GM18907 (cell line): ENCODE measurements around the gene FAM228B.
"Not testable (repeated sequence)": the region's sequence is repeated elsewhere in the genome, so short reads cannot be mapped to it uniquely, and the experiment has no call there.

ENCODE experiments used
- ATAC-seq: cut with Tn5 transposase; IDR thresholded peaks from one replicate; pipeline ENCODE4 v1.9.1; 2021; ENCODE audit warnings: mild to moderate bottlenecking, moderate library complexity; ENCODE audit not compliant: unreplicated experiment

The FAM228B gene

DNA sequence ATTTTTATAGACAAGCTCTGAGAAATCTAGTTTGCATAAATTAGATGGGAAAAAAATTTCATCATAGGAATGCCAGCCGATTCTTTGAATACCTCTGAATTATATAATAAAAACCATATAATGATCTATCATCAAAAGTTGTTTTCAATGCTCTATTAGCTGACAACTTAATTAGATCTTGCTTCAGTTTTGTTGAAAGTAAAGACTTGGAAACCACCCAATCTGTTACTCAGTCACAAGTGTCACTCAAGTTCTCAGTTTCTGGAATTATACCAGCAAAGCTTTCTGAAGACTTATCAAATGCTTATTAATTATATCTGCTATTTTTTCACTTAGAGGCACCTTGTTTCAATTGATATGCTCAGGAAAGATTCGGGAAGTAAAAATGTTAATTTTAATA is 21.3 kb upstream of the FAM228B start:
- ATAC-seq: no peak

DNA sequence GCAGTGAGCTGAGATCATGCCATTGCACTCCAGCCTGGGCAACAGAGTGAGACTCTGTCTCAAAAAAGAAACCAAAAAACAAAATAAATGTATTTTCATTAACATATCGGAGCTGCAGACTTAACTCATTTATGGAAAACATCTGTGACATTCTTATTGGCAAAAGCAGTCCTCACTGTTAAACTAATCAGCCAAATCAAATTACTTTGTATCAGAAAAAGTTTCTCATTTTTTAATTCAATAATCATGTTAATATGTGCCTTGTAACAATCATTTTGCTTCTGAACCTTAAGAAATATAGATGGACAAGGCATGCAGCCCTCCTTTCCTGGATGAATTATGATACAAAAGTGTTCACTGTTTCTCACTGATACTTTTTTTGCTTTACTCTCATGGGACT is 20.6 kb upstream of the FAM228B start:
- ATAC-seq: no peak

DNA sequence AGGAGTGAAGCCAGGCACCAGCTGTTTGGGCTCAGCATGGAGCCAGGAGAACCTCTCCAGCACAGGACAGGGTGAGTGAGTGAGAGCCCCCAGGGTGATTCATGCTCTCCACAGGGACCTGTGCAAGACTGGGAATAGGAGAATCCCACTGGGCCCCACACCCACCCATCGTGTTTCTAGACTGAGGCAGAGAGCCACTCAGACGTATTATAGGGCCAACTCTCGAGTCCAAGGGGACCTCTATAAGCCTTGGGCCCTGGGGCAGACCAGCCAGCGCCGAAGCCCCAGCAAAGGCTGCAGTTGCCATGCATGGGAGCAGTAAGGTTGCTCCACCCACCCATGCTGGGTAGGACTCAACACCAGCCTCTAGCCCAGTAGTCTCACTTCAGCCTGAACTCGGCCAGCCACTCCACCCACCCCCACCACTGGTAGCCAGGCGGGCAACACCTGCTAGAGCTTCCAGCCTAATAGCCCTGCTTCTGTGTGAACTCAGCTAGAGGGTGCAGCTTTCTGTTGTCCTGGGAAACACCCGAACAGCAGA is 19.1 kb upstream of the FAM228B start:
- no peak for ATAC-seq

DNA sequence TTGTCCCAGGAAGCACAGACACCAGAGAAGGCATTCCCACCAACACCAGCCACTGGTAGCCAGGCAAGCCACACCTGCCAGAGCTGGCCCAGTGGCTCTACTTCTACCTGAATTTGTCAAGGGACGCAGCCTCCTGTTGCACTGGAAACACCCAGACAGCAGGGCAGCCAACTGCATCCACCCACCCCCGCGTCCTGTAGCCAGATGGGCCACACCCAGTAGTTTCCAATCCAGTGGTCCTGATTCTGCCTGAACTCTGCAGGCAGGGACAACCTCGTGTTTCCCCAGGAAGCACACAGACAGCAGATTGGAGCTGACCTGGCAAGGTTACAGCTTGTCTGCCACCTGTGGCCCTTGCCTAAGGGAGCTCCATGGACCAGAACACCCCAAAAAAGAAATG is 18.4 kb upstream of the FAM228B start:
- no peak for ATAC-seq

DNA sequence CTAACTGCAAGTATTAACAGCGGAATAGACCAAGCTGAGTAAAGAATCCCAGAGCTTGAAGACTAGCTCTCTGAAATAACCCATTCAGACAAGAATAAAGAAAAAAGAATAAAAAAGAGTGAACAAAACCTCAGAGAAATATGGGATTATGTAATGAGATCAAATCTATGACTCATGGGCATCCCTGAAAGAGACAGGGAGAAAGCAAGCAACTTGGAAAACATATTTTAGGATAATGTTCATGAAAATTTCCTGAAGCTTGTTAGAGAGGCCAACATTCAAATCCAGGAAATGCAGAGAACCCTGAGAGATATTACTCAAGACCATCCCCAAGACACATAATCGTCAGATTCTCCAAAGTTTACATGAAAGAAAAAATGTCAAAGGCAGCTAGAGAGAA is 17.5 kb upstream of the FAM228B start:
- ATAC-seq: no peak

DNA sequence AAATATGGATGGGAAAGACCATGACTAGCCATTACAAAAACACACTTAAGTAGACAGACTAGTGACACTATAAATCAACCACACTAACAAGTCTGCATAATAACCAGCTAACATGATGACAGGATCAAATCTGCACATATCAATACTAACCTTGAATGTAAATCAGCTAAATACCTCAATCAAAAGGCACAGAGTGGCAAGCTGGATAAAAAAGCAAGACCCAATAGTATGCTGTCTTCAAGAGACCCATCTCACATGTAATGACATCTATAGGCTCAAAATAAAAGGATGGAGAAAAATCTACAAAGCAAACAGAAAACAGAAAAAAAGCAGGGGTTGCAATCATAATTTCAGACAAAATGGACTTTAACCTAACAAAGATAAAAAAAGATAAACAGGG is 16.5 kb upstream of the FAM228B start:
- ATAC-seq: no peak

DNA sequence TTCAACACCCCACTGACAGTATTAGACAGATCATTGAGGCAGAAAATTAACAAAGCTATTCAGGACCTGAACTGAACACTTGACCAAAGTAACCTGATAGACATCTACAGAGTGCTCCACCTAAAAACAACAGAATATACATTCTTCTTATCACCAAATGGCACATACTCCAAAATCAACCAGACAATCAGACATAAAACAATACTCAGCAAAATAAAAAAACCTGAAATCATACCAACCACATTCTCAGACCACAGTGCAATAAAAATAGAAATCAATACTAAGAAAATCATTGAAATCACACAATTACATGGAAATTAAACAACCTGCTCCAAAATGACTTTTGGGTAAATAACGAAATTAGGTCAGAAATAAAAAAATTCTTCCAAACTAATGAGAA is 15.9 kb upstream of the FAM228B start:
- ATAC-seq: no peak

DNA sequence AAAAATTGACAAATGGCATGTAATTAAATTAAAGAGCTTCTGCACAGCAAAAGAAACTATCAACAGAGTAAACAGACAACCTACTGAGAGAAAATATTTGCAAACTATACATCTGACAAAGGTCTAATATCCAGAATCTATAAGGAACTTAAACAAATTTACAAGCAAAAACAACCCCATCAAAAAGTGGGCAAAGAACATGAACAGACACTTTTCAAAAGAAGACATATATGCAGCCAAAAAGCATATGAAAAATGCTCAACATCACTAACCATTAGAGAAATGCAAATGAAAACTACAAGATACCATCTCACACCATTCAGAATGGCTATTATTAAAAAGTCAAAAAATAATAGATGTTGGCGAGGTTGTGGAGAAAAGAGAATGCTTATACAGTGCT is 13.8 kb upstream of the FAM228B start:
- not testable (repeated sequence) for ATAC-seq

DNA sequence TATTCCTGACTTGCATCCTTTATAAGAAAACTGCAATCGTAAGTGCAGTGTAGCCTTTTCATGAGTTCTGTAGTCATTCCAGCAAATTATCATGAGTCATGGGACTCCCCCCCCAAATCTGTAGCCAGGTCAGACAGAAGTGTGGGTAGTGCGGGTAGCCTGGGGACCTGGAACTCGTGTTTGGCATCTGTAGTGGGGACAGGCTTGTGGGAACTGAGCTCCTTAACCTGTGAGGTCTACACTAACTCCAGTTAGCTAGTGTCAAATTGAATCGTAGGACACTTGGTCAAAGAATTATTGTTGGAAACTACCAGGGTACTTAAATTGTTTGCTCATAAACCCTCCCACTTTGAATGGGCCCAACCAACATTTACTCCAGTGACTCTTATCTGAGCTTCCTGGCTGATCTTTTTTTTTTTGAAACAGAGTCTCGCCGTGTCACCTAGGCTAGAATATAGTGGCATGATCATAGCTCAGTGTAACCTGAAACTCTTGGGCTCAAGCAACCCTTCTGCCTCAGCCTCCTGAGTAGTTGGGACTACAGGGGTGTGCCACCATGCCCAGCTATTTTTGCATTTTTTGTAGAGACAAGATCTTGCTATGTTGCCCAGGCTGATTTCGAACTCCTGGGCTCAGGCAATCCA is 12.5 kb upstream of the FAM228B start:
- ATAC-seq: no peak

DNA sequence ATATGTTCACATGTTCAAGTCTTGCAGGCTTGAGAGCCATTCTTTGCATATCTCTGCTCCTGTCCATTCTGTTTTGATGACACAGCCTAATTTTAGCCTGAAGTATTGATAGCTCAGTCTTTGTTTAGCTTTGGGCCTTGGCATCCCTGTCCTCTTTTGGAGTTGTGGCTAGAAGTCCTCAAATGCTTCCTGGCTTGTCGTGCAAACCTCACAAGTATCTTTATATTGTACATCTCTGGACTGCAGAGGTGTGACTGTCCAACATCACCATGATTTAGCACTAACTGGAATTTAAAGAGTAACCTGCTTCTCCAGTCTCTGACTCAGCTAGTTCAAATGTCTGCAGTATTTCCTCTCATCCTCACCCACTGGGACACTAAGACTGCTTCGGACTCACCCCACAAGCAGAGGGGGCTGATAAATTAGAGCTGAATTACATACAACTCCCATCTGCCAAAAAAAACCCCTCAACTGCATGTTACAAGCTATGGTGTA is 11.8 kb upstream of the FAM228B start:
- no peak for ATAC-seq

DNA sequence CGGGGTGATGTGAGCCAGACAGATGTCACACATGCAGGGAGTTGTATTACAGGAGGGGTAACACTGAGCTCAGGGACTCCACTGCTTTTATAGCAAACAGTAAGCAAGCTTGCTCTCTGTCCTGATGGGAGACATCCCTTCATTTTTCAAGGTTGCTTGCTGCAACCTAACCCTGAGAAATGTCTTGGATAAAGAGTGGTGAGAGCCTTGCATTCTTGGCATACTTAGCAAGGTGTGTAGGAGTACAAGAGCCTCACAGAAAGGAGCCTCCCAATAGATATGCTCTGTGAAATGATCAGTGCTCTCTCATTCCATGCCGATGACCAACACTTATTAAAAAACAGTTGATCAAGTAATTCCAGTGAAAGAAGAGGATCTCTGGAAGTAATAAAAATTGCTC is 8.2 kb upstream of the FAM228B start:
- ATAC-seq: no peak

DNA sequence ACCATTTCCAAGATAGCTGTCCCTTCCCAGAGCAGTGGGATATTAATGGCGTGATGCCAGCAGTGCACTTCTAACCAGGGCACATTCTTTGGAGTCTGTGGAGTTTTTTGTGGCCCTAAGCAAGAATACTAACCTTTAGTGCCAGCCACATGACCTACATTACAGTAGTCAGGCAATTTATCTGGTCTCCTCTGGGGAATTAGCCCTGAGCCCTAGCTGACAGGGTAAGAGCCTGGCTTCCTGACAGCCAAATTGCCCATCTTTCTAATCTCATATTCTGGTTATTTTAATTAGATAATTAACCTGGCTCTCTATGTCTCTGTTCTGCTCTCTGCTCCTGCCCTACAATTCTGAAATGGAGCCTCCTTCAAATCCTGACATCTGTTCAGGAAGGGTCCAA is 5.4 kb upstream of the FAM228B start:
- no peak for ATAC-seq

DNA sequence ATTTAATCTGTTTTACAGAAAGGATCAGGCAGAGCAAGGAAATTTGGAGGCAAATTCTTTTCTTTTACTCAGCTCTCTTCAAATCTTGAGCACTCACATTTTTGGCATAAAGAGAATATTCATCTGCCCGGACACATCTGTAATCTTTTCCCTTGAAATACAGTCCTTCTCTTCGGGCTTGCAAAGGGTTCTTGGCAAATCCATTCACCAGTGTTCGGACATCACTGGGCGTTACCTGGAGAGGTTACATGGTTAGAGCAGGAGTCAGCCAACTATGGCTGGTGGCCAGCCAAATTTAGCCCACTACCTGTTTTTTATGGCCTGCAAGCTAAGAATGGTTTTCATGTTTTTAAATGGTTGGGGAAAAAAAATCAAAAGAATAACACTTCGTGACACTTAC is 2.2 kb upstream of the FAM228B start:
- no peak for ATAC-seq

DNA sequence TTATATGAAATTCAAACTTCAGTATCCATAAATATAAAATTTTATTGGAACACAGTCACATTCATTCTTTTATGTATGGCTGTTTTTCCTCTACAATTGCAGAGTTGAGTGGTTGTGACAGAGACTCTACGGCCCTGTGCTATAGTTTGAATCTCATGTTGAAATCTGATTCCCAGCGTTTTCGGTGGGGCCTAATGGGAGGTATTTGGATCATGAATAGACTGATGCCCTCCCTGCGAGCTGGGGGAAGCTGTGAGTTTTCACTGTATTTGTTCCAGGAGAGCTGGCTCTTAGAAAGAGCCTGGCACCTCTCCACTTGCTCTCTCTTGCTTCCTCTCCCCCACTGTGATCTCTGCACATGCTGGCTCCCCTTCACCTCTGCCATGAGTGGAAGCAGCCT is 1.8 kb upstream of the FAM228B start:
- ATAC-seq: no peak

DNA sequence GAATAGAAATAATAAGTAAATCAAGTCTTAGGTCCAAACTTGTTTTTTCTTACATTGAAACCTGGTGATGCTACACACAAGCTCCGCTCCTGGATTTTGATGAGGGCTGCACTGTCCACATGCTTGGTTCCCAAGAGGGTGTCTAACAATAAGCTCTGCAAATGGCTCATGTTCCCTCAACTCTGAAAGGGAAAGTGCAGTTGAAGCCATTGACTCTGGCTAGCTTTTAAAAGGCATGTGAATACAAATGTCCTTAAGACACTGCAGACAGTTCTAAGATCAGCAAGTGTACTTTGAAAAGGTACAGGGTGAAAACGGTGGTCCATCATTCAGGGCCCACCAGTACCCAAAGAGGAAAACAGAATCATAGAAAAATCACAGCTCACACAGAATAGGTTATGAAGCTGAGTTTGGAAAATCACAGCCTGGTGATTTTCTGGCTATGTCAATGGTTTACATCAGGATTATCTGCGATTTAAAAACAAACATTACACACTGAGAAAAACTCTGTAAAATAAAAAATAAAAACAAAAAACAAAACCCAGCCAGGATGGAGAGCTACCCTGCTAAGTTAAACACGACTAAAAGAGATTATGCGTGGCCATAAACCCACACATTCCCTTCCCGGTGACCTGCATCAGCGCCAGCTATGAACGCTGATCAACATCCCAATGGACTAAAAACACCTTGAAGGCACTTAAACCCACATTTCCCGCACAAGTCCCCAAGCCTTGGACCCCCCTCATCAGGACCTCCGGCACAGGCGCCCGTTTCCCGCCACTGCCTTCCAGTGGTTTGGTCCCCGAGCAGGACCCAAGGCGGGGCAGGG is 689 bp upstream of the FAM228B start:
- ATAC-seq: no peak

DNA sequence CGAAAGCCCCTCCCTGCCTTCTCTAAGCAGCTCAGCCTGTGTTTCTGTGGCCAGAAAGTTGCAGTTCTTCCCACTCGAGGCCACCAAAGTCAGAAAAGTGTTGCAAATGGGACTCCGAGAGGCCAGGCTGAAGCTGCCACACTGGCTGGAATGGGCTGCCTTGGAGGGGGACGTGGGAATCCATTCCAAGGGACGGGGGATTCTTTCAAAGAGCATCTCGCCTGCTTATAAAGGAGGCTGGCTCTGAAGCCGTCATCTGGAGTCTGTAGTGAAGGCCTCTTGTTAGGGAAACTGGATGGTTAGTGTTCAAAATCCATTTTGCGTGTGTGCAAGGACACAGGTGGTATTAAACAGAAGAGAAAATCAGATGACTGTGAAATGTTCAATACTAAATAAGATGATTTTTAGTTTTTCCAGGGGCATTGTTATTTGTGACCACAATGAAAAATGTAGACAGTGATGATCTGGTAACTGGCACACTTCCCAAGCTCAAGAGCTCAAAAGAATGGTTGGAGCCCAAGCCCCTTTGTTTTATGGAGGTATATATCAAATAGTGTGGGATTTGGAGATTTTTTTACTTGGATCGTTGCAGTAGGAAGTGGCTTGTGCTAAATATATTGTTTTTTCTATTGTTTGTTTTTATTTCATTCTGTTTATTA is 782 bp downstream of the FAM228B start:
- ATAC-seq: peak; percentile 16

DNA sequence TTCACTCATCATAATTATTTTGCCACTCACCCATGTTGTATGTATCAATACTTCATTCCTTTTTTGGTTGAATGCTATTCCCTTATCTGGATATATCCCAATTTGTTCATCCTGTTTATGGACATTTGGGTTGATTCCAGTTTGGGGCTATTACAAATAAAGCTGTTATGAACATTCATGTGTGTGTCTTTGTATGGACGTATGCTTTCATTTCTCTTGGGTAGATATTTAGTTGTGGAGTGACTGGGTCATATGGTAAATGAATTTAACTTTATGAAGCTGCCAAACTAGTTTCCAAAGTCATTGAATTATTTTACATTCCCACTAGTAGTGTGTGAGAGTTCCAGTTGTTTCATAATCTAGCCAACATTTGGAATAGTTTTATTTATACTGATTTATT is 2.7 kb downstream of the FAM228B start:
- ATAC-seq: no peak

DNA sequence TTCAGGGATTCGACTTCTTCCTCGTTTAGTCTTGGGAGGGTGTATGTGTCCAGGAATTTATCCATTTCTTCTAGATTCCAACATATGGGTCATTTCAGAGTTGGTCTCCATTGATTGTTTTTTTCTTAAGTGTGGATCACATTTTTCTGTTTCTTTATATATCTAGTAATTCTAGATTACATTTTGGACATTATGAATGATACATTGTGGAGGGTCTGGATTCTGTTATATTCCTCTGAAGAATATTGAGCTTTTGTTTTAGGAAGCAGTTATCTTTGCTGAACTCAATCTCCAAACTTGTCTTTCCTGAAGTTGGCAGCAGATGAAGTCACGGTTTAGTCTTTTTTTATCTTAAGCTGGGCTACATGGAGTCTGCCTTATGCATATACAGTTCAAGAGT is 9.3 kb downstream of the FAM228B start:
- ATAC-seq: no peak

DNA sequence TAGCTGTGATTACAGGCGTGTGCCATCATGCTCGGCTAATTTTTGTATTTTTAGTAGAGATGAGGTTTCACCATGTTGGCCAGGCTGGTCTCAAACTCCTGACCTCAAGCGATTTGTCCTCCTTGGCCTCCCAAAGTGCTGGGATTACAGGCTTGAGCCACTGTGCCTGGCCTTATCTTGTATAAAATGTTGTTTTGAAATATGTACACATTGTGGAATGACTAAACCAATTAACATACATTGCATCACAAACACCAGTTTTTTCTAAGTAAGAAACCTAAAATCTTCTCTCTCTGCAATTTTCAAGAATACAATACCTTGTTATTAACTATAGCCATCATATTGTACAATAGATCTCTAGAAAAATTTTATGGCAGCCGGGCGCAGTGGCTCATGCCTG is 17.0 kb downstream of the FAM228B start:
- not testable (repeated sequence) for ATAC-seq

DNA sequence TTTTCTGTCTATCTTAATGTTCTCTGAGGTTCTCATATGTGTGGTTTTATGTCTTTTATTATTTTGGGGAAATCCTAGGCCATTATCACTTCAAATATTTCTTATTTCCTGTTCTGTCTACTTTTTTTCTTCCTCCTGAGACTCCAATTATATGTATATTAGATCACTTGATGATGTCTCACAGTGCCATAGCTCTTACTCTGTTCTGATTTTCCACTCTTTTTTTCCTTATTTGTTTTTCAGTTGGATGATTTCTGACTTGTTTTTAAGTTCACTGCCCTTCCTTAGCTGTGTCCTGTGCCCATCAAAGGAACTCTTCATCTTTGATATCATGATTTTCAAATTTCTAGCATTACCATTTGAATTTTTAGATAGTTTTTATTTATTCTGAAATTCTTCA is 24.1 kb downstream of the FAM228B start:
- ATAC-seq: no peak

DNA sequence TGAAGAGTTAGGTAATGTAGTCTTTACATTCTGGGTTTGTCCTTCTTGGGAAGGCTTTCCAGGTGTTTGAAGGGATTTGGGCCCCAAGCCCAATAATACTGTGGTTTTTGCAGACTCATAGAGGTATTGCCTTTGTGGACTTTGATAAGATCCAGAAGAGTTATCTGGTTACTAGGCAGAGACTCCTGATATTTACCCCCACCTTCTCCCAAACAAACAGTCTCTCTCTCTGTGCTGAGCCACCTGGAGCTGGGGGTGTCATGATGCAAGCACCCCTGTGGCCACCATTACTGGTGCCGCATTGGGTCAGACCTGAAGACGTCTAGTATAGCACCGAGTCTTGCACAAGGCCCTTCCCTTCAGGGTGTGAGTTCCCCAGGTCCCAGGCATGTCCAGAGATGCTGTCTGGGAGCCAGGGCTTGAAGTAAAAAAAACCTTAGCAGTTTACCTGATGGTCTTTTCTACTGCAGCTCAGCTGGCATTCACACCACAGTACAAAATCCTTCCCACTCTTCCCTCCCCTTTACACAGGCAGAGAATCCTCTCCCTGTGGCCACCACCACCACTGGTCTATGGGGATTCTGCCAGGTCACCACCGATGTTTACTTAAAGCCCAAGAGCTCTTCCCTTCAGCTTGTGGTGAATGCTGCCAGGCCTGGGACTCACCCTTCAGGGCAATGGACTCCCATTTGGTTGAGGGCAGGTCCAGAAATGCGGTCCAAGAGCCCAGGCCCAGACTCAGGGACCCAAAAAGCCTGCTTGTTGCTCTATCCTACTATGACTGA is 29.3 kb downstream of the FAM228B start:
- no peak for ATAC-seq
